SK-N-SH treated with all-trans-retinoic acid at 6 μM for 48 hours (cell line): Measurements from ENCODE around the gene LBHD2.
A peak's percentile ranks its signal among the peaks of the same experiment; 100 is the strongest.

Source experiments
- CSDC2 ChIP-seq: fragments of 250-450 bp; sonication (Bioruptor Pico); IDR thresholded peaks from 2 replicates; pipeline ENCODE4 v1.5.0; 2020; ENCODE audit warnings: mild to moderate bottlenecking, moderate library complexity
- CSRNP3 ChIP-seq: fragments of 250-450 bp; sonication (Bioruptor Pico); IDR thresholded peaks from 2 replicates; pipeline ENCODE4 v1.5.1; 2021; ENCODE audit warnings: mild to moderate bottlenecking, moderate library complexity
- PATZ1 ChIP-seq: fragments of 250-450 bp; sonication (Bioruptor Pico); IDR thresholded peaks from 2 replicates; pipeline ENCODE4 v1.8.0; 2020; ENCODE audit warnings: mild to moderate bottlenecking, moderate library complexity, borderline replicate concordance
- SNAI2 ChIP-seq: fragments of 250-450 bp; sonication (Bioruptor Pico); IDR thresholded peaks from 2 replicates; pipeline ENCODE4 v1.5.0; 2020; ENCODE audit warnings: mild to moderate bottlenecking, moderate library complexity
- TSHZ2 ChIP-seq: fragments of 250-450 bp; sonication (Bioruptor Pico); IDR thresholded peaks from 2 replicates; pipeline ENCODE4 v1.5.0; 2020; ENCODE audit warnings: mild to moderate bottlenecking, moderate library complexity
- ZFP3 ChIP-seq: fragments of 250-450 bp; sonication (Bioruptor Pico); IDR thresholded peaks from 2 replicates; pipeline ENCODE4 v1.5.0; 2020; ENCODE audit warnings: mild to moderate bottlenecking, moderate library complexity
- ZFP30 ChIP-seq: fragments of 450-650 bp; formaldehyde crosslinking; IDR thresholded peaks from 2 replicates; pipeline ENCODE4 v1.5.0; 2022; ENCODE audit warnings: mild to moderate bottlenecking, moderate library complexity

GRCh38 chr14:103121846-103122584, 38.0 kb downstream of the LBHD2 start:
- TF ChIP-seq TSHZ2 (no peak), ZFP3 (CRISPR knock-in tag) (no peak), ZFP30 (CRISPR knock-in tag) (no peak), CSDC2 (no peak), SNAI2 (CRISPR knock-in tag) (no peak), PATZ1 (peak; percentile 77; the same call in 1 of the 2 replicates), CSRNP3 (CRISPR knock-in tag) (no peak)
